Mesodermal cell (in vitro differentiated cells): ENCODE data around the gene TLDC2. TPM values are rescaled to one million over a fixed set of nuclear protein-coding genes. Genes with fewer than 3 reads are reported as not detected.

Experiments used
- H3K27ac ChIP-seq: 2 replicates; pipeline ENCODE4 v1.7.0; 2013; ENCODE audit warnings: mild to moderate bottlenecking, low read depth, low read length, moderate library complexity; ENCODE audit not compliant: severe bottlenecking
- H3K36me3 ChIP-seq: 2 replicates; pipeline ENCODE4 v1.7.1; 2013; ENCODE audit warnings: mild to moderate bottlenecking, low read length, moderate library complexity; ENCODE audit not compliant: control insufficient read depth, insufficient read depth
- H3K4me1 ChIP-seq: one replicate; pipeline ENCODE4 v1.7.1; 2013; ENCODE audit warnings: mild to moderate bottlenecking, low read length; ENCODE audit not compliant: insufficient read depth, control insufficient read depth, poor library complexity, severe bottlenecking
- H3K4me3 ChIP-seq: 2 replicates; pipeline ENCODE4 v1.7.0; 2013; ENCODE audit warnings: low read length, control low read depth, mild to moderate bottlenecking; ENCODE audit not compliant: insufficient read depth, poor library complexity, severe bottlenecking; ENCODE audit errors: extremely low read depth
- H3K9me3 ChIP-seq: 2 replicates; pipeline ENCODE4 v1.7.1; 2013; ENCODE audit warnings: mild to moderate bottlenecking, low read length, moderate library complexity; ENCODE audit not compliant: control insufficient read depth
- WGBS, 2 experiments: methylation state at CpG; one replicate each; pipeline ENCODE4 v1.1.5; 2013; ENCODE audit warnings: missing lambda C conversion rate in 2 of 2; ENCODE audit not compliant: insufficient coverage in 2 of 2; 5-methylcytosine and 5-hydroxymethylcytosine counted together
- polyA plus RNA-seq, 2 experiments: library from polyadenylated mRNA; stranded (reverse); fragments of 50-300 nt; gene quantifications; one replicate each; pipeline ENCODE4 v1.2.3, GENCODE V29; 2013

TLDC2 gene
- polyA plus RNA-seq (2013, experiment 1 of 2): not detected
- polyA plus RNA-seq (2013, experiment 2 of 2): not detected

- no peaks in the 10 kb centered on the region for H3K9me3 ChIP-seq
- 93 to 95% methylated on average over 5 to 7 of the region's 14 CpGs for WGBS, 2 experiments
- no peaks in the 10 kb centered on the region for H3K36me3 ChIP-seq
- H3K4me1 ChIP-seq: no peaks in the 10 kb centered on the region
- no peak within 1 kb of the TSS for H3K27ac ChIP-seq
- no peak within 1 kb of the TSS for H3K4me3 ChIP-seq
Observed at GRCh38 chr20:36875702-36876472, at the start of gene TLDC2. TLDC2 (plus strand) TSS chr20:36876138; CDS start chr20:36876175, 37 bp downstream.

- no peak overlapping the region for H3K4me3 ChIP-seq
- peaks cover 77% of the 10 kb centered on the region for H3K36me3 ChIP-seq
- 100% methylated on average over 2 of the region's 7 CpGs for WGBS, 2 experiments
- H3K9me3 ChIP-seq: no peaks in the 10 kb centered on the region
- peaks cover 4% of the 10 kb centered on the region for H3K4me1 ChIP-seq
- H3K27ac ChIP-seq: no peak overlapping the region
Observed at GRCh38 chr20:36826554-36827244, 49.2 kb upstream of the TLDC2 start.

- no peaks in the 10 kb centered on the region for H3K9me3 ChIP-seq
- H3K27ac ChIP-seq: no peak overlapping the region
- peaks cover 3% of the 10 kb centered on the region for H3K4me1 ChIP-seq
- WGBS, 2 experiments: 90 to 95% methylated on average over 4 to 9 of the region's 11 CpGs
- H3K4me3 ChIP-seq: no peak overlapping the region
- peaks cover 73% of the 10 kb centered on the region for H3K36me3 ChIP-seq
Observed at GRCh38 chr20:36827541-36828279, 48.2 kb upstream of the TLDC2 start.

GRCh38 chr20:36830791-36831691 is 44.9 kb upstream of the TLDC2 start:
- H3K27ac ChIP-seq: no peak overlapping the region
- H3K4me1 ChIP-seq: peaks cover 17% of the 10 kb centered on the region
- H3K36me3 ChIP-seq: peaks cover 58% of the 10 kb centered on the region
- no peak overlapping the region for H3K4me3 ChIP-seq
- no peaks in the 10 kb centered on the region for H3K9me3 ChIP-seq
- 92 to 96% methylated on average over 9 of the region's 11 CpGs for WGBS, 2 experiments

GRCh38 chr20:36832791-36833190 is 43.1 kb upstream of the TLDC2 start:
- 88 to 93% methylated on average over 7 of the region's 7 CpGs for WGBS, 2 experiments
- no peak overlapping the region for H3K4me3 ChIP-seq

GRCh38 chr20:36833275-36834020 is 42.5 kb upstream of the TLDC2 start:
- Histone ChIP-seq H3K4me1 (peaks cover 25% of the 10 kb centered on the region), H3K36me3 (peaks cover 51% of the 10 kb centered on the region), H3K9me3 (no peaks in the 10 kb centered on the region), H3K4me3 (no peak overlapping the region), H3K27ac (no peak overlapping the region)
- 86 to 89% methylated on average over 11 to 14 of the region's 19 CpGs for WGBS, 2 experiments

More at GRCh38 chr20:36832791-36833190, 43.1 kb upstream of the TLDC2 start:
- Histone ChIP-seq H3K9me3 (no peaks in the 10 kb centered on the region), H3K4me1 (peaks cover 25% of the 10 kb centered on the region), H3K36me3 (peaks cover 51% of the 10 kb centered on the region), H3K27ac (no peak overlapping the region)

- WGBS, 2 experiments: 89% methylated on average over 3 of the region's 5 CpGs; no CpG with 5 or more reads in 1 of the 2 experiments
- peak overlapping the region; percentile 70 for H3K27ac ChIP-seq
- no peaks in the 10 kb centered on the region for H3K9me3 ChIP-seq
- peaks cover 47% of the 10 kb centered on the region for H3K36me3 ChIP-seq
- H3K4me1 ChIP-seq: peaks cover 25% of the 10 kb centered on the region
- no peak overlapping the region for H3K4me3 ChIP-seq
Observed at GRCh38 chr20:36835025-36835424, 40.9 kb upstream of the TLDC2 start.

- 11 to 12% methylated on average over 11 to 19 of the region's 28 CpGs for WGBS, 2 experiments
- Histone ChIP-seq H3K36me3 (peaks cover 42% of the 10 kb centered on the region), H3K27ac (peak overlapping the region; percentile 70), H3K9me3 (no peaks in the 10 kb centered on the region), H3K4me1 (peaks cover 25% of the 10 kb centered on the region), H3K4me3 (peak overlapping the region; percentile 22)
Observed at GRCh38 chr20:36835453-36836198, 40.3 kb upstream of the TLDC2 start.

GRCh38 chr20:36836591-36837269 is 39.2 kb upstream of the TLDC2 start:
- no peak overlapping the region for H3K4me3 ChIP-seq
- H3K36me3 ChIP-seq: peaks cover 35% of the 10 kb centered on the region
- H3K9me3 ChIP-seq: no peaks in the 10 kb centered on the region
- H3K4me1 ChIP-seq: peaks cover 29% of the 10 kb centered on the region
- peak overlapping the region; percentile 45 for H3K27ac ChIP-seq
- 91 to 94% methylated on average over 4 to 9 of the region's 9 CpGs for WGBS, 2 experiments
